HepG2 (cell line): ENCODE results near the gene PXK. TPM values are rescaled to one million over a fixed set of nuclear protein-coding genes. Genes with fewer than 3 reads are reported as not detected.

Experiments
- CAMTA2 ChIP-seq: sonication (generic); formaldehyde crosslinking; IDR thresholded peaks from 2 replicates; pipeline ENCODE4 v1.4.0; 2020; ENCODE audit warnings: mild to moderate bottlenecking, missing genetic modification reagents, borderline replicate concordance
- EED ChIP-seq: sonication (generic); formaldehyde crosslinking; IDR thresholded peaks from 2 replicates; pipeline ENCODE4 v1.5.0; 2020; ENCODE audit warnings: mild to moderate bottlenecking, missing genetic modification reagents
- HNRNPLL ChIP-seq: fragments of 200-400 bp; formaldehyde crosslinking; IDR thresholded peaks from 2 replicates; pipeline ENCODE4 v1.6.1; 2017; ENCODE audit warnings: mild to moderate bottlenecking, low read depth, low read length; ENCODE audit not compliant: poor library complexity, severe bottlenecking
- HOXD1 ChIP-seq: sonication (generic); formaldehyde crosslinking; IDR thresholded peaks from 2 replicates; pipeline ENCODE4 v1.5.0; 2020; ENCODE audit warnings: missing genetic modification reagents
- JDP2 ChIP-seq: sonication (generic); formaldehyde crosslinking; IDR thresholded peaks from 2 replicates; pipeline ENCODE4 v1.8.1; 2022; ENCODE audit warnings: missing genetic modification reagents, borderline replicate concordance
- KDM2A ChIP-seq: sonication (generic); formaldehyde crosslinking; IDR thresholded peaks from 2 replicates; pipeline ENCODE4 v1.4.0; 2020; ENCODE audit warnings: low read depth, missing genetic modification reagents, borderline replicate concordance
- MED13 ChIP-seq: sonication (generic); formaldehyde crosslinking; IDR thresholded peaks from 2 replicates; pipeline ENCODE4 v1.5.0; 2020; ENCODE audit warnings: missing genetic modification reagents
- MTA3 ChIP-seq: sonication (generic); formaldehyde crosslinking; IDR thresholded peaks from 2 replicates; pipeline ENCODE4 v1.4.0; 2020; ENCODE audit warnings: missing genetic modification reagents
- PCBP1 ChIP-seq: fragments of 200-400 bp; formaldehyde crosslinking; IDR thresholded peaks from 2 replicates; pipeline ENCODE4 v1.6.1; 2017; ENCODE audit warnings: mild to moderate bottlenecking, low read depth, low read length, borderline replicate concordance
- SIN3A ChIP-seq: IDR thresholded peaks from 2 replicates; pipeline ENCODE4 v1.6.1; 2011; ENCODE audit warnings: low read depth, mild to moderate bottlenecking, control low read depth, low read length, borderline replicate concordance
- SMAD1 ChIP-seq: sonication (generic); formaldehyde crosslinking; IDR thresholded peaks from 2 replicates; pipeline ENCODE4 v1.4.0; 2020; ENCODE audit warnings: missing genetic modification reagents, low read depth, mild to moderate bottlenecking, borderline replicate concordance
- TGIF2 ChIP-seq: IDR thresholded peaks from 2 replicates; pipeline ENCODE4 v1.6.1; 2016; ENCODE audit warnings: control low read depth, missing compliant biosample characterization
- ZNF121 ChIP-seq: sonication (generic); formaldehyde crosslinking; IDR thresholded peaks from 2 replicates; pipeline ENCODE4 v1.5.0; 2020; ENCODE audit warnings: mild to moderate bottlenecking, missing genetic modification reagents
- ZNF510 ChIP-seq: sonication (generic); formaldehyde crosslinking; IDR thresholded peaks from 2 replicates; pipeline ENCODE4 v1.4.0; 2020; ENCODE audit warnings: low read depth, mild to moderate bottlenecking, missing genetic modification reagents
- ZNF703 ChIP-seq: sonication (generic); formaldehyde crosslinking; IDR thresholded peaks from 2 replicates; pipeline ENCODE4 v1.5.1; 2020; ENCODE audit warnings: missing genetic modification reagents, mild to moderate bottlenecking, moderate library complexity, borderline replicate concordance
- ZNF850 ChIP-seq: sonication (generic); formaldehyde crosslinking; conservative IDR thresholded peaks from 2 replicates; pipeline ENCODE4 v1.9.0; 2021; ENCODE audit warnings: mild to moderate bottlenecking, missing genetic modification reagents
- polyA plus RNA-seq, 8 experiments: library from polyadenylated mRNA; depleted of rRNA in 3 of 8; stranded (reverse) in 7 of 8; unstranded in 1 of 8; fragments of >200 nt; fragmentation: Illumina TruSeq in 4 of 8; extraction: Trizol in 4 of 8; gene quantifications; 2 replicates each; pipeline versions ENCODE4 v1.2.1 to v1.2.3, GENCODE V29; 2011 to 2016; ENCODE audit warnings: low read depth in 4 of 8, missing spikeins in 1 of 8, mixed read lengths in 1 of 8; ENCODE audit not compliant: insufficient read depth in 1 of 8
- total RNA-seq, 5 experiments: library from RNA; depleted of rRNA; stranded (reverse); fragments of >200 nt; fragmentation: Illumina TruSeq; extraction: Trizol; gene quantifications; 2 replicates each; pipeline ENCODE4 v1.2.3, GENCODE V29; 2016; ENCODE audit warnings: low read depth in 1 of 5
- TF ChIP-seq, protein P1 (sequence below): sonication (generic); formaldehyde crosslinking; IDR thresholded peaks from 2 replicates; pipeline ENCODE4 v1.4.0; 2020; ENCODE audit warnings: mild to moderate bottlenecking, missing genetic modification reagents
- TF ChIP-seq, protein P2 (sequence below): sonication (generic); formaldehyde crosslinking; IDR thresholded peaks from 2 replicates; pipeline ENCODE4 v1.5.1; 2020; ENCODE audit warnings: mild to moderate bottlenecking, missing genetic modification reagents, borderline replicate concordance

The PXK gene
- total and polyA plus RNA-seq, 2 of the 13 experiments (the other 11 are each of a cell fraction or from before 2014, with no cell fraction given) = 6.4 to 18.6 TPM

DNA sequence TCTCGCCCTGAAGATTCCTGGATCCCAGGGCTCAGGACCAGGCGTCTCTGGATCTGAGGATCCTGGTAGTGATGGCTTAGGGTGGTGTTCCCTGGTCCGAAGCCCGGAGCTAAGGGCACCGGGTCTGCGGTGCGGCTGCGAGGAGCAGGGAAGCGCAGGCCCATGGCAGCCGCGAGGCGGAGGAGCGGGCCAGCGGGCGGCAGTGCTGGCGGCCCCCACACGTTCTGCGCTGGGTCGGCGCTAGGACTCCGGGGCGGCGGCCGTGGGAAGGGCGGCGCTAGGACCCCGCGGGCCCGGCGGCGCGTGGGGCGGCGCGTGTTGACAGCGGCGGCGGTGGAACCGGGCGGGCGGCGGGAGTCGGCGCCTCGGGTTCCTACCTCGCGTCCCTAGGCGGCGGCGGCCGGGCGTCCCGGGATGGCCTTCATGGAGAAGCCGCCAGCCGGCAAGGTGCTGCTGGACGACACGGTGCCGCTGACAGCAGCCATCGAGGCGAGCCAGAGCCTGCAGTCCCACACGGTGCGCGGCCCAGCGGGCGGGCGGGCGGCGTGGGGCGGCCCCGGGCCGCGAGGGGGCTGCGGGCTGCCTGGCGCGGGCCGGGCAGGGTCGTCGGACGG lies at the start of gene PXK (continued):
- TF ChIP-seq SMAD1 (CRISPR knock-in tag) (0 out of 2 replicates have a peak, but pooled peaks have one; percentile 58), KDM2A (no peak), ZNF703 (CRISPR knock-in tag) (no peak), ZNF121 (CRISPR knock-in tag) (peak; percentile 79), JDP2 (CRISPR knock-in tag) (no peak; the same call in 1 of the 2 replicates), HNRNPLL (peak; percentile 54), HOXD1 (CRISPR knock-in tag) (peak; percentile 53; the same call in 1 of the 2 replicates), TGIF2 (CRISPR knock-in tag) (no peak; the same call in 1 of the 2 replicates), ZNF850 (CRISPR knock-in tag) (no peak), MED13 (CRISPR knock-in tag) (no peak), SIN3A (peak; percentile 51; the same call in 1 of the 2 replicates), CAMTA2 (CRISPR knock-in tag) (no peak), ZNF510 (no peak), MTA3 (CRISPR knock-in tag) (no peak), EED (no peak), PCBP1 (no peak)
- TF ChIP-seq, protein P1, sequence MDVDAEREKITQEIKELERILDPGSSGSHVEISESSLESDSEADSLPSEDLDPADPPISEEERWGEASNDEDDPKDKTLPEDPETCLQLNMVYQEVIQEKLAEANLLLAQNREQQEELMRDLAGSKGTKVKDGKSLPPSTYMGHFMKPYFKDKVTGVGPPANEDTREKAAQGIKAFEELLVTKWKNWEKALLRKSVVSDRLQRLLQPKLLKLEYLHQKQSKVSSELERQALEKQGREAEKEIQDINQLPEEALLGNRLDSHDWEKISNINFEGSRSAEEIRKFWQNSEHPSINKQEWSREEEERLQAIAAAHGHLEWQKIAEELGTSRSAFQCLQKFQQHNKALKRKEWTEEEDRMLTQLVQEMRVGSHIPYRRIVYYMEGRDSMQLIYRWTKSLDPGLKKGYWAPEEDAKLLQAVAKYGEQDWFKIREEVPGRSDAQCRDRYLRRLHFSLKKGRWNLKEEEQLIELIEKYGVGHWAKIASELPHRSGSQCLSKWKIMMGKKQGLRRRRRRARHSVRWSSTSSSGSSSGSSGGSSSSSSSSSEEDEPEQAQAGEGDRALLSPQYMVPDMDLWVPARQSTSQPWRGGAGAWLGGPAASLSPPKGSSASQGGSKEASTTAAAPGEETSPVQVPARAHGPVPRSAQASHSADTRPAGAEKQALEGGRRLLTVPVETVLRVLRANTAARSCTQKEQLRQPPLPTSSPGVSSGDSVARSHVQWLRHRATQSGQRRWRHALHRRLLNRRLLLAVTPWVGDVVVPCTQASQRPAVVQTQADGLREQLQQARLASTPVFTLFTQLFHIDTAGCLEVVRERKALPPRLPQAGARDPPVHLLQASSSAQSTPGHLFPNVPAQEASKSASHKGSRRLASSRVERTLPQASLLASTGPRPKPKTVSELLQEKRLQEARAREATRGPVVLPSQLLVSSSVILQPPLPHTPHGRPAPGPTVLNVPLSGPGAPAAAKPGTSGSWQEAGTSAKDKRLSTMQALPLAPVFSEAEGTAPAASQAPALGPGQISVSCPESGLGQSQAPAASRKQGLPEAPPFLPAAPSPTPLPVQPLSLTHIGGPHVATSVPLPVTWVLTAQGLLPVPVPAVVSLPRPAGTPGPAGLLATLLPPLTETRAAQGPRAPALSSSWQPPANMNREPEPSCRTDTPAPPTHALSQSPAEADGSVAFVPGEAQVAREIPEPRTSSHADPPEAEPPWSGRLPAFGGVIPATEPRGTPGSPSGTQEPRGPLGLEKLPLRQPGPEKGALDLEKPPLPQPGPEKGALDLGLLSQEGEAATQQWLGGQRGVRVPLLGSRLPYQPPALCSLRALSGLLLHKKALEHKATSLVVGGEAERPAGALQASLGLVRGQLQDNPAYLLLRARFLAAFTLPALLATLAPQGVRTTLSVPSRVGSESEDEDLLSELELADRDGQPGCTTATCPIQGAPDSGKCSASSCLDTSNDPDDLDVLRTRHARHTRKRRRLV (CRISPR knock-in tag) = no peak
- TF ChIP-seq, protein P2, sequence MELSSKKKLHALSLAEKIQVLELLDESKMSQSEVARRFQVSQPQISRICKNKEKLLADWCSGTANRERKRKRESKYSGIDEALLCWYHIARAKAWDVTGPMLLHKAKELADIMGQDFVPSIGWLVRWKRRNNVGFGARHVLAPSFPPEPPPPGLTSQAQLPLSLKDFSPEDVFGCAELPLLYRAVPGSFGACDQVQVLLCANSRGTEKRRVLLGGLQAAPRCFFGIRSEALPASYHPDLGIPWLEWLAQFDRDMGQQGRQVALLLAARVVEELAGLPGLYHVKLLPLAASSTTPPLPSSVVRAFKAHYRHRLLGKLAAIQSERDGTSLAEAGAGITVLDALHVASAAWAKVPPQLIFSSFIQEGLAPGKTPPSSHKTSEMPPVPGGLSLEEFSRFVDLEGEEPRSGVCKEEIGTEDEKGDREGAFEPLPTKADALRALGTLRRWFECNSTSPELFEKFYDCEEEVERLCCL = no peak
